PC-9 (cell line): ENCODE measurements around the gene LEP.

ENCODE experiments used
- EZH2 ChIP-seq: fragments of 200-600 bp; sonication (generic); IDR thresholded peaks from 2 replicates; pipeline ENCODE4 v1.8.0; 2017; ENCODE audit warnings: antibody characterized with exemption, low read depth
- TF ChIP-seq, protein P1 (sequence below): fragments of 200-600 bp; sonication (generic); conservative IDR thresholded peaks from 2 replicates; pipeline ENCODE4 v1.6.1; 2017; ENCODE audit warnings: mixed run types, antibody characterized with exemption, mild to moderate bottlenecking, moderate library complexity

- TF ChIP-seq, protein P1, sequence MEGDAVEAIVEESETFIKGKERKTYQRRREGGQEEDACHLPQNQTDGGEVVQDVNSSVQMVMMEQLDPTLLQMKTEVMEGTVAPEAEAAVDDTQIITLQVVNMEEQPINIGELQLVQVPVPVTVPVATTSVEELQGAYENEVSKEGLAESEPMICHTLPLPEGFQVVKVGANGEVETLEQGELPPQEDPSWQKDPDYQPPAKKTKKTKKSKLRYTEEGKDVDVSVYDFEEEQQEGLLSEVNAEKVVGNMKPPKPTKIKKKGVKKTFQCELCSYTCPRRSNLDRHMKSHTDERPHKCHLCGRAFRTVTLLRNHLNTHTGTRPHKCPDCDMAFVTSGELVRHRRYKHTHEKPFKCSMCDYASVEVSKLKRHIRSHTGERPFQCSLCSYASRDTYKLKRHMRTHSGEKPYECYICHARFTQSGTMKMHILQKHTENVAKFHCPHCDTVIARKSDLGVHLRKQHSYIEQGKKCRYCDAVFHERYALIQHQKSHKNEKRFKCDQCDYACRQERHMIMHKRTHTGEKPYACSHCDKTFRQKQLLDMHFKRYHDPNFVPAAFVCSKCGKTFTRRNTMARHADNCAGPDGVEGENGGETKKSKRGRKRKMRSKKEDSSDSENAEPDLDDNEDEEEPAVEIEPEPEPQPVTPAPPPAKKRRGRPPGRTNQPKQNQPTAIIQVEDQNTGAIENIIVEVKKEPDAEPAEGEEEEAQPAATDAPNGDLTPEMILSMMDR: no peak
- no peak for TF ChIP-seq EZH2
These were observed 62.1 kb downstream of the LEP start for GRCh38 chr7:128303133-128303532.
